SJSA1 (cell line): Measurements from ENCODE around the gene OR52A1. TPM values are rescaled to one million over a fixed set of nuclear protein-coding genes. Genes with fewer than 3 reads are reported as not detected.
"Not testable (repeated sequence)": the region's sequence is repeated elsewhere in the genome, so short reads cannot be mapped to it uniquely, and the experiment has no call there.

Source experiments
- DNase-seq, 2 experiments: peaks; one replicate each; pipeline ENCODE4 v3.0.0-alpha.2; 2015 to 2020; ENCODE audit warnings: low spot score in 2 of 2, low read depth in 1 of 2
- H3K27ac ChIP-seq: fragments of 250-450 bp; sonication (Bioruptor Pico); 2 replicates; pipeline ENCODE4 v1.5.1; 2020; ENCODE audit warnings: mild to moderate bottlenecking, moderate library complexity
- H3K27me3 ChIP-seq: fragments of 250-450 bp; sonication (Bioruptor Pico); replicated peaks from 2 replicates; pipeline ENCODE4 v1.5.1; 2020; ENCODE audit warnings: mild to moderate bottlenecking, moderate library complexity
- H3K36me3 ChIP-seq: fragments of 250-450 bp; sonication (Bioruptor Pico); 2 replicates; pipeline ENCODE4 v1.5.1; 2020; ENCODE audit warnings: mild to moderate bottlenecking
- H3K4me1 ChIP-seq: fragments of 250-450 bp; sonication (Bioruptor Pico); replicated peaks from 2 replicates; pipeline ENCODE4 v1.6.1; 2021; ENCODE audit warnings: mild to moderate bottlenecking
- H3K4me3 ChIP-seq: fragments of 250-450 bp; sonication (Bioruptor Pico); 2 replicates; pipeline ENCODE4 v1.5.1; 2020; ENCODE audit warnings: mild to moderate bottlenecking
- H3K9me3 ChIP-seq: fragments of 250-450 bp; sonication (Bioruptor Pico); replicated peaks from 2 replicates; pipeline ENCODE4 v1.5.1; 2020; ENCODE audit warnings: mild to moderate bottlenecking
- total RNA-seq: library from RNA; depleted of rRNA; stranded (reverse); fragments of >200 nt; shearing (Covaris generic); gene quantifications from 2 replicates; pipeline ENCODE4 v1.2.3, GENCODE V29; 2014; rRNA removed

Gene OR52A1
- total RNA-seq = under 0.01 TPM in 1 of 2 replicates, not detected in the other

DNA sequence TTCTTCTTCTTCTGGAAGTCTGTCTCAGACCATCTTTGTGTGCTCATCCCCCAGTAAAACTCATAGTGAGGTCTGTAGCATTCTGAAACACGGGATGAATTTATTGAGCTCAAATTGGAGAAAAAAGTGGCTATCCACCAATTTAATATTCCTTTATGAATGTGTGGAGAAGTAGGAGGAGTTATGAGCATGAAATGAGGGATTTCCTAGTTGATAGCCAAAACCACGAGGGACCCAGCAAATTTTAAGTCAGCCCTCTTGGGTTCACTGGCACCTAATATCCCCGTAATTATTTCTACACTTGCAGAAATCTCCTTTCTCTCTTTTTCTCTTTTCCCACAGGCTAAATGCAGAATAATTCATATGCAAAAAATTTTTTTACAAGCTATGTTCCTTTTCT lies at the start of gene OR52A1:
Gene OR52A1 (minus strand): TSS at position 101 of the 400 bp plus-strand sequence. CDS start 2,388 bp downstream, outside the sequence.
- H3K27ac ChIP-seq = no peak within 1 kb of the TSS
- DNase-seq = no peak
- H3K9me3 ChIP-seq = no peaks in the 10 kb centered on the region
- H3K4me1 ChIP-seq = no peaks in the 10 kb centered on the region
- no peaks in the 10 kb centered on the region for H3K36me3 ChIP-seq
- peaks cover 3% of the 10 kb centered on the region; the same call in 1 of the 2 replicates for H3K27me3 ChIP-seq
- H3K4me3 ChIP-seq = no peak within 1 kb of the TSS

- H3K4me3 ChIP-seq = no peak overlapping the region
- peaks cover 6% of the 10 kb centered on the region; the same call in 1 of the 2 replicates for H3K27me3 ChIP-seq
- no peak overlapping the region for H3K27ac ChIP-seq
- H3K36me3 ChIP-seq = no peaks in the 10 kb centered on the region
- H3K9me3 ChIP-seq = no peaks in the 10 kb centered on the region
- H3K4me1 ChIP-seq = no peaks in the 10 kb centered on the region
- no peak for DNase-seq
These were observed 48.8 kb upstream of the OR52A1 start for GRCh38 chr11:5203366-5203765.

GRCh38 chr11:5200582-5200981 lies 46.0 kb upstream of the OR52A1 start, which contains the start of gene OR51V1:
Gene OR51V1, minus strand, starts transcription at chr11:5200682. Its CDS starts 0 bp downstream, at chr11:5200682.
- no peaks in the 10 kb centered on the region for H3K9me3 ChIP-seq
- no peak within 1 kb of the TSS for H3K4me3 ChIP-seq
- H3K4me1 ChIP-seq = no peaks in the 10 kb centered on the region
- DNase-seq = no peak
- peaks cover 6% of the 10 kb centered on the region; the same call in 1 of the 2 replicates for H3K27me3 ChIP-seq
- no peak within 1 kb of the TSS for H3K27ac ChIP-seq
- no peaks in the 10 kb centered on the region for H3K36me3 ChIP-seq

- no peak for DNase-seq
These were observed 43.7 kb upstream of the OR52A1 start for GRCh38 chr11:5198285-5198684.

DNA sequence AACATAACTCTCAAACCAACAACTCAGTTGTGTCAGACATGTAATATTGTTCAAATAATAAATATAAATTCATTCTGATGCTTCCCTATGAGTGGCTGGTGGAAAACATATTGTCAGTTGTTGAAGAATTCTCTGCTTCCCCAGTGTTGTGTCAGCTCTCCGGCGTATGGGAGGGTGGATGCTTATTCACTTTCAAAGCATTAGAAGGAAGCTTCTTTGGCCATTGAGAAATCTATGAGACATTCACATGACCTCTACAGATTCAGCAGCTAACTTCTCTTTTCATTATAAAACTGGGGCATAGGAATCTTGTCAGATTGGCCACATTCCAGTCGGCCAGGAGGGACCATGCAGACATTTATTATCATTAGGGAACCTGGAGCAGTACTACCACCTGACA lies 43.0 kb upstream of the OR52A1 start:
- no peaks in the 10 kb centered on the region for H3K9me3 ChIP-seq
- H3K36me3 ChIP-seq = no peaks in the 10 kb centered on the region
- no peaks in the 10 kb centered on the region for H3K4me1 ChIP-seq
- peaks cover 6% of the 10 kb centered on the region; the same call in 1 of the 2 replicates for H3K27me3 ChIP-seq
- DNase-seq = no peak
- H3K27ac ChIP-seq = no peak overlapping the region
- H3K4me3 ChIP-seq = no peak overlapping the region

More at GRCh38 chr11:5198285-5198684, 43.7 kb upstream of the OR52A1 start:
- Histone ChIP-seq H3K36me3 (no peaks in the 10 kb centered on the region), H3K9me3 (no peaks in the 10 kb centered on the region), H3K4me1 (no peaks in the 10 kb centered on the region), H3K4me3 (no peak overlapping the region), H3K27ac (no peak overlapping the region), H3K27me3 (peaks cover 6% of the 10 kb centered on the region; the same call in 1 of the 2 replicates)

- no peak for DNase-seq
- H3K27me3 ChIP-seq = peaks cover 6% of the 10 kb centered on the region; the same call in 1 of the 2 replicates
- no peak overlapping the region for H3K4me3 ChIP-seq
- H3K9me3 ChIP-seq = no peaks in the 10 kb centered on the region
- no peaks in the 10 kb centered on the region for H3K4me1 ChIP-seq
- H3K27ac ChIP-seq = no peak overlapping the region
- H3K36me3 ChIP-seq = no peaks in the 10 kb centered on the region
These were observed 42.2 kb upstream of the OR52A1 start for GRCh38 chr11:5196731-5197130.

DNA sequence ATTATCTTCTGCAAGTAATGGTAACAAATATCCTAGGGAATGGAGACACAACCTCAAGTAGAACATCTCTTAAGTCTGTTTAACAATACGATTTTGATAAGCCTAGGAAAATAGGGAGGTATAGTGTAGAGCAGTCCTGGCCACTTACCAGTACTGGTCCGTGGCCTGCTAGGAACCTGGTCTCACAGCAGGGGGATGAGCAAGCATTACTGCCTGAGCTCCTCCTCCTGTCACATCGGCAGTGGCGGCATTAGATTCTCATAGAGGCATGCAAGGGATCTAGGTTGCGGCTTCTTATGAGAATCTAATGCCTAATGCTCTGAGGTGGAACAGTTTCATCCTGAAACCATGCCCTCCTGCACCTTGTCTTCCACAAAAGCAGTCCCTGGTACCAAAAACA lies 41.5 kb upstream of the OR52A1 start:
- H3K36me3 ChIP-seq = no peaks in the 10 kb centered on the region
- DNase-seq = no peak
- H3K4me1 ChIP-seq = no peaks in the 10 kb centered on the region
- no peak overlapping the region for H3K27ac ChIP-seq
- no peaks in the 10 kb centered on the region for H3K9me3 ChIP-seq
- no peak overlapping the region for H3K4me3 ChIP-seq
- peaks cover 3% of the 10 kb centered on the region; the same call in 1 of the 2 replicates for H3K27me3 ChIP-seq

GRCh38 chr11:5192738-5193137 lies 38.2 kb upstream of the OR52A1 start:
- Histone ChIP-seq H3K4me1 (no peaks in the 10 kb centered on the region), H3K27me3 (no peaks in the 10 kb centered on the region), H3K9me3 (no peaks in the 10 kb centered on the region), H3K4me3 (no peak overlapping the region), H3K27ac (no peak overlapping the region), H3K36me3 (no peaks in the 10 kb centered on the region)
- no peak for DNase-seq

DNA sequence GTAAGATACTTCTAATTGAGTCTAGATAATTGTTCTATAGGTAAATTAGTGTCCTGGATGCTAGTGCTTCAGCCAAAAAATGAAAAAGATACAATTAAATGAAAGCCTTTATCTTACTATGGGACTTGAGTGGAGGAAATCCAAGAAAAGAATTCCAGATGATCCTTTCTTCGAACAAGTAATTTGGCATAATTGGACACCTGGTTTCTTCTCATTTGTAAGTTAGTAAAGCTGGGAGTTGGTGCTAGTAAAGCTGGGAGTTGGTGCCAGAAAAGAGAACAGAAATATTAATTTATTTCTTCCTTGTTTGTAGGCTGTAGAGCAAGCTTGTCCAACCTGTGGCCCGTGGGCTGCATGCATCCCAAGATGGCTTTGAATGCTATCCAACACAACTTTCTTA lies 33.6 kb upstream of the OR52A1 start:
- H3K4me1 ChIP-seq = no peaks in the 10 kb centered on the region

GRCh38 chr11:5178046-5178837 lies 23.7 kb upstream of the OR52A1 start:
- DNase-seq = no peak
- H3K27me3 ChIP-seq = no peaks in the 10 kb centered on the region
- H3K4me1 ChIP-seq = no peaks in the 10 kb centered on the region
- H3K4me3 ChIP-seq = no peak overlapping the region
- H3K36me3 ChIP-seq = no peaks in the 10 kb centered on the region
- no peak overlapping the region for H3K27ac ChIP-seq
- H3K9me3 ChIP-seq = no peaks in the 10 kb centered on the region

More for the DNA sequence above, 33.6 kb upstream of the OR52A1 start:
- H3K27me3 ChIP-seq = no peaks in the 10 kb centered on the region
- no peaks in the 10 kb centered on the region for H3K9me3 ChIP-seq
- no peak for DNase-seq
- H3K27ac ChIP-seq = no peak overlapping the region
- no peaks in the 10 kb centered on the region for H3K36me3 ChIP-seq
- no peak overlapping the region for H3K4me3 ChIP-seq

DNA sequence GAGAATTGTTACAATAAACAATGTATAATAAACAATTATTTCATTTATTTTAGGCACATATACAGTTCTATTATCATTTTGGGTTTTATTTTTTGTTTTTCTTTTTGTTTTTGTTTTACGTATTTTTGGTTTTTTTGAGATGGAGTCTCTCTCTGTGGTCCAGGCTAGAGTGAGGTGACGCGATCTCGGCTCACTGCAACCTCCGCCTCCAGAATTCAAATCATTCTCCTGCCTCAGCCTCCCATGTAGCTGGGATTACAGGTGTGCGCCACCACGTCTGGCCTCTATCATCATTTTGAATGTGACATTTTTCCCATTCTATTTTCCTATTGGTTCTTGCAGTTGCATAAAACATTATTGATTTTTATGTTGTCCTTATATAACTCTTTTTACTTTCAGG lies 20.4 kb upstream of the OR52A1 start:
- no peaks in the 10 kb centered on the region; the same call in 1 of the 2 replicates for H3K27me3 ChIP-seq
- H3K36me3 ChIP-seq = no peaks in the 10 kb centered on the region
- no peaks in the 10 kb centered on the region for H3K4me1 ChIP-seq
- no peak overlapping the region for H3K4me3 ChIP-seq
- no peak overlapping the region for H3K27ac ChIP-seq
- H3K9me3 ChIP-seq = no peaks in the 10 kb centered on the region
- no peak for DNase-seq

GRCh38 chr11:5171856-5172255 lies 17.3 kb upstream of the OR52A1 start:
- no peaks in the 10 kb centered on the region for H3K36me3 ChIP-seq
- H3K27ac ChIP-seq = no peak overlapping the region
- H3K4me1 ChIP-seq = no peaks in the 10 kb centered on the region
- H3K9me3 ChIP-seq = no peaks in the 10 kb centered on the region
- H3K27me3 ChIP-seq = peaks cover 10% of the 10 kb centered on the region; the same call in 1 of the 2 replicates
- no peak for DNase-seq
- H3K4me3 ChIP-seq = no peak overlapping the region

DNA sequence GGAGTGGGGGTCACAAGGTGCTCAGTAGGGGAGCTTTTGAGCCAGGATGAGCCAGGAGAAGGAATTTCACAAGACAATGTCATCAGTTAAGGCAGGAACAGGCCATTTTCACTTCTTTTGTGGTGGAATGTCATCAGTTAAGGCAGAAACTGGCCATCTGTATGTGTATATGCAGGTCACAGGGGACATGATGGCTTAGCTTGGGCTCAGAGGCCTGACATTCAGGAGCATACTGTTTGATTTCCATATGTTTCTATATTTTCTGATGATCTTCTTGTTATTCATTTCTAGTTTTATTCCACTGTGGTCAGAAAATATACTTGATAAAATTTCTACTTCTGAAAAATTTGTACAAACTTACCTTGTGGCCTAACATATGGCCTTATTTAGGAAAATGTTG lies 11.3 kb upstream of the OR52A1 start:
- H3K27ac ChIP-seq, DNase-seq, H3K9me3 ChIP-seq, H3K4me1 ChIP-seq, H3K36me3 ChIP-seq, H3K4me3 ChIP-seq: not testable (repeated sequence)
- H3K27me3 ChIP-seq = peaks cover 18% of the 10 kb centered on the region

DNA sequence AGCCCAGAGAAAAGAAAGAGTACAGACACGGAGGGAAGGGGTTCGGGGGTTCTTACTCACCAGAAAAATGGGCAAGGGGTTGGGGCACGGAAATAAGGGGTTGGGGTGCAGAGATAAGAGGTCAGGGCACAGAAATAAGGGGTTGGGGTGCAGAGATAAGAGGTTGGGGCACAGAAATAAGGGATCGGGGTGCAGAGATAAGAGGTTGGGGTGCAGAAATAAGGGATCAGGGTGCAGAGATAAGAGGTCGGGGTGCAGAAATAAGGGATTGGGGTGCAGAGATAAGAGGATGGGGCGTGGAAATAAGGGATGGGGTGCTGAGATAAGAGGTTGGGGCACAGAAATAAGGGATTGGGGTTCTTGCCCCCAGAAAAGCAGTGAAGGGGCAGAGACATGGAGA lies 10.2 kb upstream of the OR52A1 start:
- not testable (repeated sequence) for DNase-seq, H3K27ac ChIP-seq, H3K4me3 ChIP-seq, H3K4me1 ChIP-seq, H3K9me3 ChIP-seq, H3K36me3 ChIP-seq
- H3K27me3 ChIP-seq = peaks cover 18% of the 10 kb centered on the region
